IMR-90 (cell line): ENCODE data around the gene CEP152. TPM values are rescaled to one million over a fixed set of nuclear protein-coding genes. Genes with fewer than 3 reads are reported as not detected.

Experiments
- ATAC-seq: fragments of 200-7000 bp; cut with Tn5 transposase; 2 replicates; pipeline ENCODE4 v1.9.1; 2020; ENCODE audit warnings: low read depth, mild to moderate bottlenecking, moderate library complexity
- BruUV-seq: library from RNA; stranded (reverse); fragments of 400-500 nt; replicated peaks from 2 replicates; lab custom pipeline; 2021; lab: Mats Ljungman, UMichigan
- CTCF ChIA-PET: fragments of 300-600 bp; formaldehyde crosslinking; extraction: SDS; loops from one replicate; lab custom pipeline; 2021; ENCODE audit warnings: antibody characterized with exemption; lab: Yijun Ruan, JAX
- POLR2A ChIA-PET: fragments of 300-600 bp; sonication (Branson Sonifier 250); formaldehyde crosslinking; loops from one replicate; lab custom pipeline; 2022; ENCODE audit warnings: antibody characterized with exemption; ENCODE audit not compliant: unreplicated experiment; lab: Charles Lee
- DNase-seq: peaks from one replicate; pipeline ENCODE4 v3.0.0; 2013
- H2AFZ ChIP-seq: replicated peaks from 2 replicates; pipeline ENCODE3; 2013; ENCODE audit warnings: low read length, mild to moderate bottlenecking; ENCODE audit not compliant: poor library complexity
- H2AK5ac ChIP-seq: 2 replicates; pipeline ENCODE4 v1.6.1; 2013; ENCODE audit warnings: low read depth, low read length, inconsistent platforms
- H2AK9ac ChIP-seq: replicated peaks from 2 replicates; pipeline ENCODE3; 2013; ENCODE audit warnings: mild to moderate bottlenecking, low read depth, low read length, moderate library complexity; ENCODE audit not compliant: poor library complexity
- H2BK120ac ChIP-seq: 2 replicates; pipeline ENCODE4 v1.6.1; 2013; ENCODE audit warnings: low read depth, low read length, inconsistent platforms
- H2BK15ac ChIP-seq: 3 replicates; pipeline ENCODE4 v1.6.1; 2013; ENCODE audit warnings: low read depth, low read length, inconsistent platforms
- H2BK20ac ChIP-seq: 2 replicates; pipeline ENCODE4 v1.6.1; 2013; ENCODE audit warnings: low read depth, mild to moderate bottlenecking, inconsistent platforms, low read length, moderate library complexity
- H2BK5ac ChIP-seq: 2 replicates; pipeline ENCODE4 v1.6.1; 2013; ENCODE audit warnings: mild to moderate bottlenecking, low read depth, low read length, inconsistent platforms; ENCODE audit not compliant: poor library complexity, severe bottlenecking
- H3K14ac ChIP-seq: replicated peaks from 2 replicates; pipeline ENCODE4 v1.6.1; 2013; ENCODE audit warnings: low read depth, low read length, inconsistent platforms
- H3K18ac ChIP-seq: 2 replicates; pipeline ENCODE4 v1.6.1; 2013; ENCODE audit warnings: low read depth, low read length, control low read depth
- H3K23ac ChIP-seq: 2 replicates; pipeline ENCODE4 v1.6.1; 2013; ENCODE audit warnings: low read depth, low read length, inconsistent platforms
- H3K27ac ChIP-seq: 2 replicates; pipeline ENCODE4 v1.5.1; 2013; ENCODE audit warnings: mild to moderate bottlenecking, control low read depth, low read length; ENCODE audit not compliant: insufficient read depth
- H3K27me3 ChIP-seq: 2 replicates; pipeline ENCODE4 v1.6.1; 2013; ENCODE audit warnings: low read length; ENCODE audit not compliant: control insufficient read depth, insufficient read depth
- H3K36me3 ChIP-seq: 2 replicates; pipeline ENCODE4 v1.6.1; 2013; ENCODE audit warnings: low read length, mixed read lengths; ENCODE audit not compliant: control insufficient read depth, insufficient read depth
- H3K4ac ChIP-seq: 2 replicates; pipeline ENCODE4 v1.6.1; 2013; ENCODE audit warnings: low read depth, low read length, inconsistent platforms
- H3K4me1 ChIP-seq: 2 replicates; pipeline ENCODE4 v1.6.1; 2013; ENCODE audit warnings: low read length, mixed read lengths; ENCODE audit not compliant: control insufficient read depth, insufficient read depth
- H3K4me2 ChIP-seq: 2 replicates; pipeline ENCODE4 v1.6.1; 2013; ENCODE audit warnings: low read depth, mild to moderate bottlenecking, control low read depth, low read length, moderate library complexity
- H3K4me3 ChIP-seq: 2 replicates; pipeline ENCODE4 v1.5.1; 2013; ENCODE audit warnings: low read depth, mild to moderate bottlenecking, control low read depth, low read length, moderate library complexity; ENCODE audit not compliant: insufficient read depth
- H3K56ac ChIP-seq: 2 replicates; pipeline ENCODE4 v1.6.1; 2013; ENCODE audit warnings: low read length, inconsistent platforms; ENCODE audit not compliant: insufficient read depth; ENCODE audit errors: extremely low read depth
- H3K79me1 ChIP-seq, 2 experiments: 2 replicates each; pipeline ENCODE4 v1.6.1; 2013; ENCODE audit warnings: low read length in 2 of 2, inconsistent platforms in 1 of 2, low read depth in 1 of 2
- H3K9ac ChIP-seq: 2 replicates; pipeline ENCODE4 v1.6.1; 2013; ENCODE audit warnings: low read depth, low read length, control low read depth
- H3K9me1 ChIP-seq: 2 replicates; pipeline ENCODE4 v1.6.1; 2013; ENCODE audit warnings: low read length, inconsistent platforms; ENCODE audit not compliant: insufficient read depth
- H3K9me3 ChIP-seq: 2 replicates; pipeline ENCODE4 v1.6.1; 2013; ENCODE audit warnings: low read length; ENCODE audit not compliant: control insufficient read depth, insufficient read depth
- H4K20me1 ChIP-seq: 2 replicates; pipeline ENCODE4 v1.6.1; 2013; ENCODE audit warnings: low read length, inconsistent platforms; ENCODE audit not compliant: insufficient read depth
- H4K5ac ChIP-seq: 2 replicates; pipeline ENCODE4 v1.6.1; 2013; ENCODE audit warnings: mild to moderate bottlenecking, low read depth, low read length, control low read depth
- H4K8ac ChIP-seq, 2 experiments: 2 replicates each; pipeline ENCODE4 v1.6.1; 2013; ENCODE audit warnings: low read depth in 2 of 2, low read length in 2 of 2, control low read depth in 1 of 2, inconsistent platforms in 1 of 2
- H4K91ac ChIP-seq: 2 replicates; pipeline ENCODE4 v1.6.1; 2013; ENCODE audit warnings: low read depth, low read length, inconsistent platforms; ENCODE audit not compliant: insufficient read depth
- MAFK ChIP-seq: IDR thresholded peaks from 2 replicates; pipeline ENCODE4 v1.6.1; 2012; ENCODE audit warnings: low read depth, low read length, improper control_type of control experiment
- MAZ ChIP-seq: IDR thresholded peaks from 2 replicates; pipeline ENCODE4 v1.6.1; 2012; ENCODE audit warnings: low read depth, mild to moderate bottlenecking, low read length, improper control_type of control experiment, moderate library complexity, borderline replicate concordance
- WGBS, 2 experiments: methylation state at CpG; one replicate each; pipeline versions ENCODE4 v1.1.5 to v1.1.7; 2013; ENCODE audit warnings: missing lambda C conversion rate in 2 of 2; ENCODE audit not compliant: insufficient read length in 1 of 2; ENCODE audit errors: extremely low coverage in 2 of 2; 5-methylcytosine and 5-hydroxymethylcytosine counted together
- dilution Hi-C: fragments of 300-500 bp; cut with HindIII; formaldehyde crosslinking; loops from one replicate; pipeline ENCODE4 v1.14.3; 2018; ENCODE audit warnings: low sequenced_read_pairs; ENCODE audit not compliant: unreplicated experiment
- in situ Hi-C: fragments of 300-500 bp; cut with MboI; formaldehyde crosslinking; loops from 3 replicates; pipeline ENCODE4 v1.14.3; 2019; ENCODE audit warnings: low sequenced_read_pairs, inconsistent platforms, mixed read lengths
- intact Hi-C: fragments of 100-400 bp; cut with micrococcal nuclease; formaldehyde crosslinking; loops from 2 replicates; pipeline ENCODE4 v1.10.0; 2022
- polyA plus RNA-seq, 3 experiments: library from polyadenylated mRNA; depleted of rRNA; stranded (reverse); fragments of >200 nt; gene quantifications; 2 replicates each; pipeline ENCODE4 v1.2.3, GENCODE V29; 2012; ENCODE audit warnings: low replicate concordance in 1 of 3
- total RNA-seq: library from RNA; depleted of rRNA; stranded (reverse); fragments of >200 nt; gene quantifications from 2 replicates; pipeline ENCODE4 v1.2.3, GENCODE V29; 2012

The CEP152 gene
- total and polyA plus RNA-seq, 2 of the 4 experiments (the other 2 are of a cell fraction): 2.1 to 7.3 TPM

DNA sequence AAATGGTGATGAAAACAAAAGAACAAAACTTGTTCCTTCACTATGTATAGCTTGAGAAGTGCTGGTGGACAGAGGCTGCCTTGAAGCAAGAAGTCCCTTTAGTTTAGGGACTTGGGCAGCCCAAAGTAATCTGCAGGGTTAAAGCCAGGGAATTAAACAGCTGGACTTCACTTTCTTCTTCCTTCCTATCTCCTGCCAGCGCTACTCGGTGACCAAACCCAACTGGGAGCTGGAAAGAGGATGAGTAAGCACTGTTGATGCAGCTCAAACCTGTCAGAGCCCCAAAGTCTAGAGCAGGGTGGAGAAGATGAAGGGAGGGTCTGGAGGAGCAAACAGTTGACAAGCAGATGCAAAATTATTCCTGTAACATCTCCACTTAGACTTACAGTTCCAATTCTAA lies 92.2 kb downstream of the CEP152 start:
- ChIA-PET POLR2A (no interaction called here), CTCF (interaction anchor here (0.7 kb wide), 1 partner anchor 49 kb away, joined by 3 read pairs; no protein-coding TSS in a partner anchor)
- Histone ChIP-seq H3K27ac (no peak overlapping the region), H4K91ac (no peak overlapping the region), H2BK120ac (peak overlapping the region; percentile 64), H3K9me3 (no peaks in the 10 kb centered on the region; the same call in 1 of the 2 replicates), H3K23ac (no peak overlapping the region), H3K9ac (no peak overlapping the region), H2AK5ac (no peak overlapping the region), H3K4me2 (no peak overlapping the region), H2BK15ac (peak overlapping the region; percentile 6; the same call in 1 of the 3 replicates), H3K79me1 (peaks cover 0 to 8% of the 10 kb centered on the region in 2 experiments; a peak in 1 of 4 replicates), H3K4me3 (no peak overlapping the region), H3K4ac (peak overlapping the region; percentile 2; the same call in 1 of the 2 replicates), H3K4me1 (peaks cover 17% of the 10 kb centered on the region), H2AK9ac (no peak overlapping the region), H4K20me1 (no peaks in the 10 kb centered on the region), H2AFZ (peak overlapping the region; percentile 34), H3K56ac (no peak overlapping the region), H3K36me3 (no peaks in the 10 kb centered on the region), H4K5ac (peak overlapping the region; percentile 49; the same call in 1 of the 2 replicates), H3K27me3 (no peaks in the 10 kb centered on the region), H2BK5ac (no peak overlapping the region), H3K9me1 (peaks cover 17% of the 10 kb centered on the region), H2BK20ac (peak overlapping the region; percentile 22; the same call in 1 of the 2 replicates), H3K14ac (peak overlapping the region; percentile 26), H4K8ac (no peak overlapping the region; a peak in 1 of 4 replicates), H3K18ac (0 out of 2 replicates have a peak overlapping the region, but pooled peaks have one; percentile 37)
- BruUV-seq: no TSS peak
- ATAC-seq: peak; percentile 22; the same call in 1 of the 2 replicates
- intact Hi-C loops: loop anchor here (10.0 kb wide), 1 partner anchor 246 kb away; the partner anchor contains the start of gene SHC4
- WGBS, 2 experiments: no CpG with 5 or more reads among the region's 2 CpGs
- DNase-seq: peak; percentile 59
- dilution Hi-C loops: no loop called here
- in situ Hi-C loops: loop anchor here (25.0 kb wide), 1 partner anchor 1419 kb away; no protein-coding TSS in a partner anchor
- 0 out of 2 replicates have a peak, but pooled peaks have one; percentile 2 for TF ChIP-seq MAFK
- no peak for TF ChIP-seq MAZ
